ENCODE measurements around the gene EFCAB6.

EFCAB6 gene

GRCh38 chr22:43828998-43829782 is 17.1 kb upstream of the EFCAB6 start:
- no peak for DNase-seq (ENCODE audit: low spot score)

- DNase-seq (ENCODE audit: low spot score): no peak
These were observed 16.6 kb upstream of the EFCAB6 start for GRCh38 chr22:43828725-43828997.

GRCh38 chr22:43827926-43828724 is 16.0 kb upstream of the EFCAB6 start:
- DNase-seq (ENCODE audit: low spot score): no peak

GRCh38 chr22:43827003-43827735 is 15.1 kb upstream of the EFCAB6 start:
- DNase-seq (ENCODE audit: low spot score): no peak

- DNase-seq (ENCODE audit: low spot score): no peak
These were observed 14.3 kb upstream of the EFCAB6 start for GRCh38 chr22:43826142-43827002.

GRCh38 chr22:43825651-43826050 is 13.5 kb upstream of the EFCAB6 start:
- no peak for DNase-seq (ENCODE audit: low spot score)

- no peak for DNase-seq (ENCODE audit: low spot score)
These were observed 12.8 kb upstream of the EFCAB6 start for GRCh38 chr22:43824724-43825420.

- no peak for DNase-seq (ENCODE audit: low spot score)
These were observed 12.0 kb upstream of the EFCAB6 start for GRCh38 chr22:43823911-43824665.

- DNase-seq (ENCODE audit: low spot score): no peak
These were observed 11.3 kb upstream of the EFCAB6 start for GRCh38 chr22:43823353-43823908.

- DNase-seq (ENCODE audit: low spot score): no peak
These were observed 9.7 kb upstream of the EFCAB6 start for GRCh38 chr22:43821606-43822425.

- no peak for DNase-seq (ENCODE audit: low spot score)
These were observed 8.7 kb upstream of the EFCAB6 start for GRCh38 chr22:43820651-43821305.

- no peak for DNase-seq (ENCODE audit: low spot score)
These were observed 8.0 kb upstream of the EFCAB6 start for GRCh38 chr22:43819931-43820640.

GRCh38 chr22:43819421-43819921 is 7.4 kb upstream of the EFCAB6 start:
- DNase-seq (ENCODE audit: low spot score): no peak

GRCh38 chr22:43818981-43819380 is 6.9 kb upstream of the EFCAB6 start:
- no peak for DNase-seq (ENCODE audit: low spot score)

GRCh38 chr22:43817402-43817801 is 5.3 kb upstream of the EFCAB6 start:
- no peak for DNase-seq (ENCODE audit: low spot score)

- no peak for DNase-seq (ENCODE audit: low spot score)
These were observed 2.2 kb upstream of the EFCAB6 start for GRCh38 chr22:43814264-43814663.

GRCh38 chr22:43812890-43813289 is 785 bp upstream of the EFCAB6 start:
- no peak for DNase-seq (ENCODE audit: low spot score)

- no peak for DNase-seq (ENCODE audit: low spot score)
These were observed 342 bp downstream of the EFCAB6 start for GRCh38 chr22:43811777-43812148.

Measured in CD4-positive, alpha-beta T cell treated with Interleukin-2 at 100 ng/mL for 4 hours (primary cell).